SK-MEL-5 (cell line): Measurements from ENCODE around the gene SAPCD1. TPM values are rescaled to one million over a fixed set of nuclear protein-coding genes. Genes with fewer than 3 reads are reported as not detected.
"Not testable (repeated sequence)": the region's sequence is repeated elsewhere in the genome, so short reads cannot be mapped to it uniquely, and the experiment has no call there.

Experiments used
- DNase-seq: peaks from one replicate; pipeline ENCODE4 v3.0.0-alpha.2; 2016; ENCODE audit warnings: low read depth, low spot score
- in situ Hi-C: cut with HindIII; loops from 2 replicates; pipeline ENCODE4 v1.10.0; 2016; ENCODE audit warnings: low sequenced_read_pairs, high pct_unique_total_duplicates, low pct_unique_long_range_greater_than_20kb
- small RNA-seq, 2 experiments: library from RNA; depleted of rRNA; stranded (forward); fragments of <200 nt; gene quantifications; one replicate each; pipeline ENCODE3, GENCODE V24; 2014
- total RNA-seq: library from RNA; depleted of rRNA; stranded (reverse); fragments of >200 nt; shearing (Covaris generic); gene quantifications from 2 replicates; pipeline ENCODE4 v1.2.3, GENCODE V29; 2014; rRNA removed

Gene SAPCD1
- total RNA-seq, 1 experiment from 2014 or later = 1.7 TPM

DNA sequence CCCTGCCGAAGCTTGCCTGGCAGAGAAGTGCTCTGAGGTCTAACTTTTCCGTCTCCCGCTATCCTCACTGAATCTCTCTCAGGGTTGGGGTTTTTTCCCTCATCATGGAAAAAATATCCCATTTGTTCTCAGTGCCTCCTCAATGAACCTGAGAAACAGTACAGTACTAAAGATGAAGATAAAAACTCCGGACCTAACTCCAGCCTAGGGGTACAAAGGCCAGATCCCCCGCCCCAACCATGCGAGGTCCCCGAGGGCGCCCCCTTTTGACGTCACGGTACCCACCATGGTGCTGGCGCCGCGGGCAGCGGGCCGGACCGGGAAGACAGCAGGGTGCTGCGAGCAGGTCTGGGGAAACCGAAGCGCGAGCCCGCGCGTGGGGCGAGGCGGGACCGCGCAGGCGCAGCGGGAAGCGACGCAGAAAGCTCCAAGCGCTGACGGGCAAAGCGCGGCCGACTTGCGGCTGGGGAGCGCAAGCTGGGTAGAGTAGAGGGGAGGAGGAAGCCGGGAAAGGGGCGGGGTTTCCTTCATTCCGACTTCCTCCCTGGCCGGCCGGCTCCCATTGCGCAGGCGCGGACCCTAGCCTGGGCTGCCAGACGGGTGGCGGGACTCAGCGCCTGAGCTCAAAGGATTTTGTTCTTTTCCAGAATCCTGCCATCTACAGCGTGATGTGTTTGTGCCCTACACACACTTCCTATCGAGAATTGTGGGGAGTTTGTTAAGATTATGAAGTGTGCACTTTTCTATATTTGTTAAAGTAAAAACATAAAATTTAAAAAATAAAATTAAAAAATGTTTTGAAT lies 44.2 kb downstream of the SAPCD1 start, which contains the start of gene LSM2:
LSM2 (minus strand) TSS at position 497 of the 803 bp plus-strand sequence; CDS start at position 288, 209 bp downstream.
- in situ Hi-C loops = no loop called here
- peak; percentile 97 for DNase-seq

GRCh38 chr6:31808599-31808998 lies 46.1 kb downstream of the SAPCD1 start:
- in situ Hi-C loops, DNase-seq: not testable (repeated sequence)

- in situ Hi-C loops = no loop called here
- DNase-seq = no peak
Observed at GRCh38 chr6:31811645-31812044, 49.2 kb downstream of the SAPCD1 start.

GRCh38 chr6:31813465-31813849 lies 51.0 kb downstream of the SAPCD1 start:
- in situ Hi-C loops = no loop called here
- DNase-seq = no peak

Small RNAs within 50 kb of the gene (small RNA-seq; reads per million reads assigned to genes)
- gene LY6G6D = 0 reads per million in 2 experiments
- gene MSH5-SAPCD1 = 0 reads per million in 2 experiments
- gene RF00019 = 0 reads per million in 2 experiments
- 0 reads per million in 2 experiments for gene RNU6-850P
- gene SAPCD1 = 0 reads per million in 2 experiments

Other genes starting within 250 kb of the SAPCD1 start
- gene MCCD1, start 233.7 kb upstream of the SAPCD1 start, total RNA-seq = not detected in 2 replicates
- 384 and 391 TPM in 2 replicates for gene DDX39B, start 220.7 kb upstream of the SAPCD1 start, total RNA-seq
- 0.32 and 0.45 TPM in 2 replicates for gene ATP6V1G2, start 216.0 kb upstream of the SAPCD1 start, total RNA-seq
- 17.2 and 17.8 TPM in 2 replicates for gene NFKBIL1, start 215.0 kb upstream of the SAPCD1 start, total RNA-seq
- gene LTA, start 190.4 kb upstream of the SAPCD1 start, total RNA-seq = not detected in 2 replicates
- not detected in 2 replicates for gene TNF, start 187.1 kb upstream of the SAPCD1 start, total RNA-seq
- not detected in 2 replicates for gene LTB, start 180.2 kb upstream of the SAPCD1 start, total RNA-seq
- not detected in 2 replicates for gene LST1, start 176.4 kb upstream of the SAPCD1 start, total RNA-seq
- gene NCR3, start 169.7 kb upstream of the SAPCD1 start, total RNA-seq = not detected in 2 replicates
- gene AIF1, start 147.4 kb upstream of the SAPCD1 start, total RNA-seq = not detected in 2 replicates
- gene PRRC2A, start 141.9 kb upstream of the SAPCD1 start, total RNA-seq = 32.0 and 48.6 TPM in 2 replicates
- 110 and 149 TPM in 2 replicates for gene BAG6, start 110.0 kb upstream of the SAPCD1 start, total RNA-seq
- gene APOM, start 106.8 kb upstream of the SAPCD1 start, total RNA-seq = 0.42 and 0.43 TPM in 2 replicates
- gene C6orf47, start 101.9 kb upstream of the SAPCD1 start, total RNA-seq = 24.5 and 25.6 TPM in 2 replicates
- 17.8 and 18.5 TPM in 2 replicates for gene GPANK1, start 97.7 kb upstream of the SAPCD1 start, total RNA-seq
- 213 and 226 TPM in 2 replicates for gene CSNK2B, start 96.6 kb upstream of the SAPCD1 start, total RNA-seq
- 0.85 and 0.87 TPM in 2 replicates for gene LY6G5B, start 92.7 kb upstream of the SAPCD1 start, total RNA-seq
- 0.48 TPM in 1 of 2 replicates, not detected in the other for gene LY6G5C, start 81.6 kb upstream of the SAPCD1 start, total RNA-seq
- gene ABHD16A, start 59.3 kb upstream of the SAPCD1 start, total RNA-seq = 53.0 and 55.0 TPM in 2 replicates
- not detected in 2 replicates for gene LY6G6F, start 55.8 kb upstream of the SAPCD1 start, total RNA-seq
- not detected in 2 replicates for gene LY6G6D, start 47.3 kb upstream of the SAPCD1 start, total RNA-seq
- gene LY6G6C, start 40.9 kb upstream of the SAPCD1 start, total RNA-seq = not detected in 2 replicates
- not detected in 2 replicates for gene MPIG6B, start 39.3 kb upstream of the SAPCD1 start, total RNA-seq
- gene DDAH2, start 33.4 kb upstream of the SAPCD1 start, total RNA-seq = 4.6 and 4.7 TPM in 2 replicates
- 466 and 467 TPM in 2 replicates for gene CLIC1, start 26.1 kb upstream of the SAPCD1 start, total RNA-seq
- gene MSH5, start 22.7 kb upstream of the SAPCD1 start, total RNA-seq = 16.1 and 17.5 TPM in 2 replicates
- not detected in 2 replicates for gene VWA7, start 14.7 kb downstream of the SAPCD1 start, total RNA-seq
- 38.9 and 53.0 TPM in 2 replicates for gene VARS1, start 33.1 kb downstream of the SAPCD1 start, total RNA-seq
- gene LSM2, start 44.3 kb downstream of the SAPCD1 start, total RNA-seq = 45.6 and 47.0 TPM in 2 replicates
- gene HSPA1L, start 52.6 kb downstream of the SAPCD1 start, total RNA-seq = 0.29 TPM in 2 replicates
- 7.1 and 8.2 TPM in 2 replicates for gene HSPA1A, start 52.9 kb downstream of the SAPCD1 start, total RNA-seq
- 104 TPM in 2 replicates for gene HSPA1B, start 65.1 kb downstream of the SAPCD1 start, total RNA-seq
- 213 and 215 TPM in 2 replicates for gene NEU1, start 100.2 kb downstream of the SAPCD1 start, total RNA-seq
- not detected in 2 replicates for gene SLC44A4, start 116.3 kb downstream of the SAPCD1 start, total RNA-seq
- gene EHMT2, start 135.0 kb downstream of the SAPCD1 start, total RNA-seq = 39.4 and 47.7 TPM in 2 replicates
- gene ZBTB12, start 139.4 kb downstream of the SAPCD1 start, total RNA-seq = 1.3 and 2.2 TPM in 2 replicates
- 9.4 and 10.1 TPM in 2 replicates for gene C2, start 165.1 kb downstream of the SAPCD1 start, total RNA-seq
- gene CFB, start 183.4 kb downstream of the SAPCD1 start, total RNA-seq = not detected in 2 replicates
- gene NELFE, start 196.3 kb downstream of the SAPCD1 start, total RNA-seq = 81.9 and 91.0 TPM in 2 replicates
- 21.4 and 28.3 TPM in 2 replicates for gene SKIC2, start 196.5 kb downstream of the SAPCD1 start, total RNA-seq
- gene DXO, start 209.5 kb downstream of the SAPCD1 start, total RNA-seq = 5.2 and 9.2 TPM in 2 replicates
- gene C4A, start 219.4 kb downstream of the SAPCD1 start, total RNA-seq = 1.6 and 2.2 TPM in 2 replicates